Liver (tissue), 9 donors: Measurements from ENCODE around the gene ZNF418. TPM values are rescaled to one million over a fixed set of nuclear protein-coding genes. Genes with fewer than 3 reads are reported as not detected.

Experiments used
- DNase-seq: peaks from one replicate; pipeline ENCODE4 v3.0.0-alpha.2; 2017; ENCODE audit warnings: low spot score
- H3K27ac ChIP-seq, 2 donors: one replicate each; pipeline ENCODE4 v1.7.0; 2013; ENCODE audit warnings: inconsistent platforms in 2 of 2, low read length in 2 of 2, control low read depth in 1 of 2, low read depth in 1 of 2, mild to moderate bottlenecking in 1 of 2
- H3K27me3 ChIP-seq, 4 donors: one replicate each; pipeline versions ENCODE4 v1.6.1 to v1.7.0; 2013; ENCODE audit warnings: low read length in 3 of 4, inconsistent platforms in 1 of 4, mild to moderate bottlenecking in 1 of 4, moderate library complexity in 1 of 4; ENCODE audit not compliant: control insufficient read depth in 4 of 4, insufficient read depth in 4 of 4
- H3K36me3 ChIP-seq, 4 donors: one replicate each; pipeline versions ENCODE4 v1.6.1 to v1.7.0; 2013; ENCODE audit warnings: low read length in 3 of 4, mild to moderate bottlenecking in 3 of 4, low read depth in 1 of 4, moderate library complexity in 1 of 4; ENCODE audit not compliant: control insufficient read depth in 4 of 4, insufficient read depth in 3 of 4
- H3K4me1 ChIP-seq, 4 donors: one replicate each; pipeline versions ENCODE4 v1.6.1 to v1.7.0; 2013; ENCODE audit warnings: low read length in 3 of 4, mild to moderate bottlenecking in 3 of 4, moderate library complexity in 1 of 4; ENCODE audit not compliant: control insufficient read depth in 4 of 4, insufficient read depth in 4 of 4
- H3K4me3 ChIP-seq, 3 donors: one replicate each; pipeline versions ENCODE4 v1.6.1 to v1.7.0; 2013; ENCODE audit warnings: low read length in 3 of 3, control low read depth in 1 of 3, low read depth in 1 of 3, mild to moderate bottlenecking in 1 of 3
- H3K9ac ChIP-seq, 2 donors: one replicate each; pipeline ENCODE4 v1.7.0; 2013; ENCODE audit warnings: low read length in 2 of 2, mild to moderate bottlenecking in 2 of 2, moderate library complexity in 2 of 2, control low read depth in 1 of 2, low read depth in 1 of 2
- H3K9me3 ChIP-seq, 4 donors: one replicate each; pipeline versions ENCODE4 v1.6.1 to v1.7.0; 2013; ENCODE audit warnings: low read length in 3 of 4; ENCODE audit not compliant: control insufficient read depth in 4 of 4
- ATF3 ChIP-seq: IDR thresholded peaks from 2 replicates; pipeline ENCODE4 v1.6.1; 2016; ENCODE audit warnings: antibody characterized with exemption
- EGR1 ChIP-seq, 2 donors: IDR thresholded peaks; 2 replicates each; pipeline ENCODE4 v1.6.1; 2016 to 2018; ENCODE audit warnings: antibody characterized with exemption in 2 of 2, low read depth in 2 of 2
- FOXA2 ChIP-seq: IDR thresholded peaks from 2 replicates; pipeline ENCODE4 v1.6.1; 2016; ENCODE audit warnings: antibody characterized with exemption
- GABPA ChIP-seq, 2 donors: IDR thresholded peaks in 1 of 2; conservative IDR thresholded peaks in 1 of 2; 2 replicates each; pipeline ENCODE4 v1.6.1; 2016; ENCODE audit warnings: antibody characterized with exemption in 2 of 2, mild to moderate bottlenecking in 1 of 2, moderate library complexity in 1 of 2
- HNF4A ChIP-seq, 2 donors: conservative IDR thresholded peaks; 2 replicates each; pipeline ENCODE4 v1.6.1; 2016; ENCODE audit warnings: antibody characterized with exemption in 2 of 2, mild to moderate bottlenecking in 2 of 2
- HNF4G ChIP-seq: IDR thresholded peaks from 2 replicates; pipeline ENCODE4 v1.6.1; 2016; ENCODE audit warnings: antibody characterized with exemption
- JUND ChIP-seq, 2 donors: IDR thresholded peaks; 2 replicates each; pipeline ENCODE4 v1.6.1; 2016; ENCODE audit warnings: antibody characterized with exemption in 2 of 2
- RAD21 ChIP-seq, 2 donors: IDR thresholded peaks; 2 replicates each; pipeline ENCODE4 v1.6.1; 2016; ENCODE audit warnings: antibody characterized with exemption in 2 of 2, mild to moderate bottlenecking in 2 of 2
- RXRA ChIP-seq, 2 donors: IDR thresholded peaks; 2 replicates each; pipeline ENCODE4 v1.6.1; 2017 to 2018; ENCODE audit warnings: antibody characterized with exemption in 2 of 2, mild to moderate bottlenecking in 1 of 2
- SP1 ChIP-seq: IDR thresholded peaks from 2 replicates; pipeline ENCODE4 v1.6.1; 2018; ENCODE audit warnings: antibody characterized with exemption, mild to moderate bottlenecking
- TAF1 ChIP-seq: conservative IDR thresholded peaks from 2 replicates; pipeline ENCODE4 v1.6.1; 2016; ENCODE audit warnings: antibody characterized with exemption, mild to moderate bottlenecking
- YY1 ChIP-seq: IDR thresholded peaks from 2 replicates; pipeline ENCODE4 v1.6.1; 2016; ENCODE audit warnings: antibody characterized with exemption, mild to moderate bottlenecking
- WGBS: extraction: QIAGEN DNeasy Blood & Tissue Kit; methylation state at CpG from one replicate; pipeline ENCODE4 v1.1.7; 2013; 5-methylcytosine and 5-hydroxymethylcytosine counted together
- polyA plus RNA-seq, 2 donors: library from polyadenylated mRNA; stranded (reverse) in 1 of 2; unstranded in 1 of 2; fragments of 200-250 nt in 1 of 2; fragments of >200 nt in 1 of 2; fragmentation: Nextera tagmentation in 1 of 2; extraction: Ambion mirVana in 1 of 2; gene quantifications; one replicate each; pipeline versions ENCODE4 v1.2.1 to v1.2.3, GENCODE V29; 2013 to 2015
- total RNA-seq, 2 donors: library from RNA; depleted of rRNA; stranded (reverse); fragments of >200 nt; gene quantifications; one replicate each; pipeline ENCODE4 v1.2.3, GENCODE V29; 2014
- TF ChIP-seq, protein P1 (sequence below): fragments of 150-350 bp; IDR thresholded peaks from 2 replicates; pipeline ENCODE4 v1.5.1; 2017; ENCODE audit warnings: improper control_type of control experiment, low read depth, low read length; ENCODE audit not compliant: missing input control
- TF ChIP-seq, protein P2 (sequence below): IDR thresholded peaks from 2 replicates; pipeline ENCODE4 v1.6.1; 2016; ENCODE audit warnings: antibody characterized with exemption
- TF ChIP-seq, protein P3 (sequence below): IDR thresholded peaks from 2 replicates; pipeline ENCODE4 v1.6.1; 2016; ENCODE audit warnings: antibody characterized with exemption, mild to moderate bottlenecking
- donor health status: healthy.
- donor health status: healthy.
- donor health status: healthy.
- donor health status: healthy.
- donor health status: healthy.

Gene ZNF418
- total and polyA plus RNA-seq, 4 donors, result 0.51 to 3.1 (median 2.0) TPM

DNA sequence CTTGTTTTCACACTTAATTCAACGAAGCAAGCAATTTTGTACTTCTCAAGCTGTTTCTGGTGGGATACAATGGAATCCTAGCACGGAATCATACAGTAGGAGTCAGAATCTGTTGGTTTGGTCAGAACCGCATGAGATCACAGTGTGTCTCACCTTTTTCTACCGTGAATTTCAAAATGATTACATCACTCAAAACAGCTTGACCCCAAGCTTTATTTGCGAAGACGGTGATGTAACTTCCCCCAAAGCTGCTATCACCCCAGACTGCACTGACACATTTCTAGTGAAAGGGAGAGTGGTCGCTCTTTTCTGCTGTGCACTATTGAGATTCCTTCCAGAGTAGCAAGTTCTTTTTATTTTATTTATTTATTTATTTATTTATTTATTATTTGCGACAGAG, 29.6 kb upstream of the ZNF418 start:
- no peaks in the 10 kb centered on the region for H3K4me1 ChIP-seq
- no peak for DNase-seq
- peaks cover 22 to 48% (median 35%) of the 10 kb centered on the region in 4 donors for H3K9me3 ChIP-seq
- WGBS, result 93% methylated on average over 8 of the region's 8 CpGs
- H3K36me3 ChIP-seq, result peaks cover 0 to 2% (median 0%) of the 10 kb centered on the region in 4 donors
- no peaks in the 10 kb centered on the region for H3K27me3 ChIP-seq
- no peak overlapping the region for H3K27ac ChIP-seq
- H3K9ac ChIP-seq, result no peak overlapping the region
- TF ChIP-seq, protein P1, sequence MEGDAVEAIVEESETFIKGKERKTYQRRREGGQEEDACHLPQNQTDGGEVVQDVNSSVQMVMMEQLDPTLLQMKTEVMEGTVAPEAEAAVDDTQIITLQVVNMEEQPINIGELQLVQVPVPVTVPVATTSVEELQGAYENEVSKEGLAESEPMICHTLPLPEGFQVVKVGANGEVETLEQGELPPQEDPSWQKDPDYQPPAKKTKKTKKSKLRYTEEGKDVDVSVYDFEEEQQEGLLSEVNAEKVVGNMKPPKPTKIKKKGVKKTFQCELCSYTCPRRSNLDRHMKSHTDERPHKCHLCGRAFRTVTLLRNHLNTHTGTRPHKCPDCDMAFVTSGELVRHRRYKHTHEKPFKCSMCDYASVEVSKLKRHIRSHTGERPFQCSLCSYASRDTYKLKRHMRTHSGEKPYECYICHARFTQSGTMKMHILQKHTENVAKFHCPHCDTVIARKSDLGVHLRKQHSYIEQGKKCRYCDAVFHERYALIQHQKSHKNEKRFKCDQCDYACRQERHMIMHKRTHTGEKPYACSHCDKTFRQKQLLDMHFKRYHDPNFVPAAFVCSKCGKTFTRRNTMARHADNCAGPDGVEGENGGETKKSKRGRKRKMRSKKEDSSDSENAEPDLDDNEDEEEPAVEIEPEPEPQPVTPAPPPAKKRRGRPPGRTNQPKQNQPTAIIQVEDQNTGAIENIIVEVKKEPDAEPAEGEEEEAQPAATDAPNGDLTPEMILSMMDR, result no peak
- TF ChIP-seq HNF4A (conservative IDR thresholded peaks at IDR 0.05) (no peak), HNF4G (no peak), RXRA (IDR thresholded peaks at IDR 0.05) (no peak), FOXA2 (no peak), RAD21 (IDR thresholded peaks at IDR 0.05) (no peak), SP1 (no peak), EGR1 (IDR thresholded peaks at IDR 0.05; ENCODE audit: low read depth in 2 of 2) (no peak)
- H3K4me3 ChIP-seq, result peak overlapping the region in 2 of 3 donors; percentile 57 to 63

GRCh38 chr19:57961785-57962184, 26.6 kb upstream of the ZNF418 start:
- Histone ChIP-seq H3K36me3 (peaks cover 0 to 2% (median 0%) of the 10 kb centered on the region in 4 donors), H3K9me3 (peaks cover 17 to 46% (median 29%) of the 10 kb centered on the region in 4 donors), H3K4me1 (no peaks in the 10 kb centered on the region), H3K27me3 (no peaks in the 10 kb centered on the region), H3K27ac (no peak overlapping the region), H3K9ac (no peak overlapping the region), H3K4me3 (peak overlapping the region in 1 of 3 donors; percentile 30)
- WGBS, result 79% methylated on average over 1 of the region's 1 CpG
- DNase-seq, result no peak
- TF ChIP-seq TAF1, result no peak
- TF ChIP-seq EGR1 (IDR thresholded peaks at IDR 0.05; ENCODE audit: low read depth in 2 of 2), result no peak
- TF ChIP-seq HNF4G, result no peak
- TF ChIP-seq, protein P1, result no peak
- TF ChIP-seq, protein P2, sequence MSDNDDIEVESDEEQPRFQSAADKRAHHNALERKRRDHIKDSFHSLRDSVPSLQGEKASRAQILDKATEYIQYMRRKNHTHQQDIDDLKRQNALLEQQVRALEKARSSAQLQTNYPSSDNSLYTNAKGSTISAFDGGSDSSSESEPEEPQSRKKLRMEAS, result no peak
- no peak for TF ChIP-seq JUND (IDR thresholded peaks at IDR 0.05)
- TF ChIP-seq GABPA (IDR thresholded peaks at IDR 0.05 in 1 of 2, conservative IDR thresholded peaks at IDR 0.05 in 1 of 2), result no peak
- TF ChIP-seq ATF3, result no peak
- no peak for TF ChIP-seq HNF4A (conservative IDR thresholded peaks at IDR 0.05)
- no peak for TF ChIP-seq FOXA2
- TF ChIP-seq, protein P3, sequence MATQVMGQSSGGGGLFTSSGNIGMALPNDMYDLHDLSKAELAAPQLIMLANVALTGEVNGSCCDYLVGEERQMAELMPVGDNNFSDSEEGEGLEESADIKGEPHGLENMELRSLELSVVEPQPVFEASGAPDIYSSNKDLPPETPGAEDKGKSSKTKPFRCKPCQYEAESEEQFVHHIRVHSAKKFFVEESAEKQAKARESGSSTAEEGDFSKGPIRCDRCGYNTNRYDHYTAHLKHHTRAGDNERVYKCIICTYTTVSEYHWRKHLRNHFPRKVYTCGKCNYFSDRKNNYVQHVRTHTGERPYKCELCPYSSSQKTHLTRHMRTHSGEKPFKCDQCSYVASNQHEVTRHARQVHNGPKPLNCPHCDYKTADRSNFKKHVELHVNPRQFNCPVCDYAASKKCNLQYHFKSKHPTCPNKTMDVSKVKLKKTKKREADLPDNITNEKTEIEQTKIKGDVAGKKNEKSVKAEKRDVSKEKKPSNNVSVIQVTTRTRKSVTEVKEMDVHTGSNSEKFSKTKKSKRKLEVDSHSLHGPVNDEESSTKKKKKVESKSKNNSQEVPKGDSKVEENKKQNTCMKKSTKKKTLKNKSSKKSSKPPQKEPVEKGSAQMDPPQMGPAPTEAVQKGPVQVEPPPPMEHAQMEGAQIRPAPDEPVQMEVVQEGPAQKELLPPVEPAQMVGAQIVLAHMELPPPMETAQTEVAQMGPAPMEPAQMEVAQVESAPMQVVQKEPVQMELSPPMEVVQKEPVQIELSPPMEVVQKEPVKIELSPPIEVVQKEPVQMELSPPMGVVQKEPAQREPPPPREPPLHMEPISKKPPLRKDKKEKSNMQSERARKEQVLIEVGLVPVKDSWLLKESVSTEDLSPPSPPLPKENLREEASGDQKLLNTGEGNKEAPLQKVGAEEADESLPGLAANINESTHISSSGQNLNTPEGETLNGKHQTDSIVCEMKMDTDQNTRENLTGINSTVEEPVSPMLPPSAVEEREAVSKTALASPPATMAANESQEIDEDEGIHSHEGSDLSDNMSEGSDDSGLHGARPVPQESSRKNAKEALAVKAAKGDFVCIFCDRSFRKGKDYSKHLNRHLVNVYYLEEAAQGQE, result no peak
- TF ChIP-seq YY1, result no peak
- TF ChIP-seq RAD21 (IDR thresholded peaks at IDR 0.05), result no peak
